ENCODE results near the gene NEUROD4. TPM values are rescaled to one million over a fixed set of nuclear protein-coding genes. Genes with fewer than 3 reads are reported as not detected.

The NEUROD4 gene
- total and polyA plus RNA-seq, 8 donors, result not detected

DNA sequence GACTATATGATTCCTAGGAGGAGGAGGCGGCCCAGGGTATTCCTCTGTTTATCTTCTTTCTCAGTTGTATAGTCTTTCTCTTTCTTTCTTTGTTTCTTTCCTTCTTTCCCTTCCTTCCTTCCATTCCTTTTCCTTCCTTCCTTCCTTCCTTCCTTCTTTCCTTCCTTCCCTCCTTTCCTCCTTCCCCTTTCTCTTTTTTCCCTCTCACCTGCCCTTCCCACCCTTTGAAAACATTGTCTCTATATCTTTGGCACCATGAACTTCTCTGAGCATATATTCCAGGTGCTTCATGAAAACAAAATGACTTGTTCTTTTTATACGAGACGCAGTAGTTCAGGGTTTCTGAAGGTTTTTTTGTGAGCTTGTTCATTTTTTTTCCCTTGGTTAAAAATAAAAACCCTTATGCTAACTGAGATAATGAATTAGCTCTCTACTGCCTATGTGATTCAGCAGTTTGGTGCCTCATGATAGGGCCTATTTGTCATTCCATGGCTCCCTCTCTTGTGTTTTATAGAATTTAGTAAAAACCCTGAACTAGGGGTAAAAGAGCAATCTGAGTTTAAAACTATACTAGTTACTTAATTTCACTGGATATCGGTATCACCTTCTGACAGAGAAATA is 32.1 kb upstream of the NEUROD4 start:
- no peak for DNase-seq
- 57 to 88% (median 82%) methylated on average over 4 of the region's 4 CpGs for WGBS, 5 donors
- no peak overlapping the region for H3K27ac ChIP-seq
- H3K27me3 ChIP-seq, result no peaks in the 10 kb centered on the region
- H3K36me3 ChIP-seq, result no peaks in the 10 kb centered on the region
- no peak overlapping the region for H3K4me3 ChIP-seq
- H3K4me1 ChIP-seq, result no peaks in the 10 kb centered on the region
- no peaks in the 10 kb centered on the region for H3K9me3 ChIP-seq
- intact Hi-C loops (cut with DNase I; ENCODE audit: low total_unique reads), result no loop called here
- TF ChIP-seq POLR2A (IDR thresholded peaks at IDR 0.05) (no peak), EP300 (IDR thresholded peaks at IDR 0.05) (no peak), POLR2AphosphoS5 (IDR thresholded peaks at IDR 0.05) (no peak)
- TF ChIP-seq, protein P1, sequence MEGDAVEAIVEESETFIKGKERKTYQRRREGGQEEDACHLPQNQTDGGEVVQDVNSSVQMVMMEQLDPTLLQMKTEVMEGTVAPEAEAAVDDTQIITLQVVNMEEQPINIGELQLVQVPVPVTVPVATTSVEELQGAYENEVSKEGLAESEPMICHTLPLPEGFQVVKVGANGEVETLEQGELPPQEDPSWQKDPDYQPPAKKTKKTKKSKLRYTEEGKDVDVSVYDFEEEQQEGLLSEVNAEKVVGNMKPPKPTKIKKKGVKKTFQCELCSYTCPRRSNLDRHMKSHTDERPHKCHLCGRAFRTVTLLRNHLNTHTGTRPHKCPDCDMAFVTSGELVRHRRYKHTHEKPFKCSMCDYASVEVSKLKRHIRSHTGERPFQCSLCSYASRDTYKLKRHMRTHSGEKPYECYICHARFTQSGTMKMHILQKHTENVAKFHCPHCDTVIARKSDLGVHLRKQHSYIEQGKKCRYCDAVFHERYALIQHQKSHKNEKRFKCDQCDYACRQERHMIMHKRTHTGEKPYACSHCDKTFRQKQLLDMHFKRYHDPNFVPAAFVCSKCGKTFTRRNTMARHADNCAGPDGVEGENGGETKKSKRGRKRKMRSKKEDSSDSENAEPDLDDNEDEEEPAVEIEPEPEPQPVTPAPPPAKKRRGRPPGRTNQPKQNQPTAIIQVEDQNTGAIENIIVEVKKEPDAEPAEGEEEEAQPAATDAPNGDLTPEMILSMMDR (IDR thresholded peaks at IDR 0.05), result no peak

DNA sequence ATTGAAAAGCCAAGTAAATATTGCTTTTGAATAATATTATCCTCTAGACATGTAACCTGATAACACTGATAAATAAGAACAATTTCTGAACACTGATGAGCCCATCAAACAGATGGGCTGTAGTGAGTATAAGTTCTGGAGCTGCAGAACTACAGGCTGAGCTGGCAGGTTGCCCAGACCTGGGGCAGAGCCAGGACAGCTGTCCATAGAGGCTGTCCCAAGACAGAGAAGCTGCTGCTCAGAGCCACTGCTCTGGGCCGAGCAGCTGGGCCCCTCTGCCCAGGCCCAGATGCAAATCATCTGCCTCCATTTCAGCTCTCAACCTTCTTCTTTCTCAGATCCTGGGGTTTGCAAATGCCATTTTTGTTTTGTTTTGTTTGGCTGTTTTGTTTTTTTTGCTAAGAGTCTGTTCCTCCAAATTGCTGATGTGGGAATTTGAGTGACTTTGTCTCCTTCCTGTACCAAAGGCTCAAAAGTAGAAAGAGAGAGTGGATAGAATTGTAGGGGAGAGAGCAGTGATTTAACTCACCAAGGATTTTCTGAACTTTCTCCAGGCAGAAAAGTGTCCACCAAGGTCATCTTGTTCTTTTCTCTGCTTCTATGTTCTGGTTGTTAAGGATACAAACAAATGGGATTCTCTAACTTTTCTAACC is 31.2 kb upstream of the NEUROD4 start:
- peak; percentile 71 to 74 for DNase-seq
- H3K36me3 ChIP-seq, result no peaks in the 10 kb centered on the region
- peak overlapping the region in 1 of 5 donors; percentile 14 for H3K27ac ChIP-seq

DNA sequence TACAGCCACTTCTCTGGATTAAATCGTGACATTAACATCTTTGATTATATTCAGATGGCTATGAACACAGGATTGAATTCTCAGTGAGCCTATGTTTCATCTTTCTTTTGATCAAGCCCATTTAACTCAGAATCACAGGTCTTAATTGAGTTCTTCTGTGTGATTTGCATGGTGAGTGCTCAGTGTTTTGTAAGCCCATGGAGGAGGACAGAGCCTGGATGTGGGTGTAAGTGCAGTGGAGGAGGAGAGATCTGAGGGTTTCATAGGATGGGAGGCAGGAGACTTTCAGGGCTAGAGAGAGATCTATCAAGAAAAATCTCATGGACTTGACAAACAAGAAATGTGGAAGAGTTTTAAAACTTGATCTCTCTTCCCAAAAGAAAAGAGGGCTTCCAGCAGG is 29.9 kb upstream of the NEUROD4 start:
- Histone ChIP-seq H3K27me3 (no peaks in the 10 kb centered on the region), H3K4me3 (no peak overlapping the region), H3K27ac (no peak overlapping the region), H3K36me3 (no peaks in the 10 kb centered on the region), H3K4me1 (no peaks in the 10 kb centered on the region), H3K9me3 (no peaks in the 10 kb centered on the region)
- intact Hi-C loops (cut with DNase I; ENCODE audit: low total_unique reads), result loop anchor here (5.0 kb wide), 1 partner anchor 82 kb away; no protein-coding TSS in a partner anchor
- 66 to 84% (median 69%) methylated on average over 1 of the region's 1 CpG for WGBS, 5 donors
- TF ChIP-seq POLR2A (IDR thresholded peaks at IDR 0.05) (no peak), EP300 (IDR thresholded peaks at IDR 0.05) (no peak), POLR2AphosphoS5 (IDR thresholded peaks at IDR 0.05) (no peak)
- TF ChIP-seq, protein P1 (IDR thresholded peaks at IDR 0.05), result no peak
- no peak for DNase-seq

More for the DNA sequence above, 31.2 kb upstream of the NEUROD4 start:
- no peaks in the 10 kb centered on the region for H3K4me1 ChIP-seq
- 6 to 37% (median 21%) methylated on average over 1 of the region's 1 CpG for WGBS, 5 donors
- intact Hi-C loops (cut with DNase I; ENCODE audit: low total_unique reads), result no loop called here
- H3K4me3 ChIP-seq, result no peak overlapping the region
- TF ChIP-seq POLR2AphosphoS5 (IDR thresholded peaks at IDR 0.05), result no peak
- TF ChIP-seq, protein P1 (IDR thresholded peaks at IDR 0.05), result no peak
- no peak for TF ChIP-seq POLR2A (IDR thresholded peaks at IDR 0.05)
- no peak for TF ChIP-seq EP300 (IDR thresholded peaks at IDR 0.05)
- no peaks in the 10 kb centered on the region for H3K27me3 ChIP-seq
- H3K9me3 ChIP-seq, result no peaks in the 10 kb centered on the region

DNA sequence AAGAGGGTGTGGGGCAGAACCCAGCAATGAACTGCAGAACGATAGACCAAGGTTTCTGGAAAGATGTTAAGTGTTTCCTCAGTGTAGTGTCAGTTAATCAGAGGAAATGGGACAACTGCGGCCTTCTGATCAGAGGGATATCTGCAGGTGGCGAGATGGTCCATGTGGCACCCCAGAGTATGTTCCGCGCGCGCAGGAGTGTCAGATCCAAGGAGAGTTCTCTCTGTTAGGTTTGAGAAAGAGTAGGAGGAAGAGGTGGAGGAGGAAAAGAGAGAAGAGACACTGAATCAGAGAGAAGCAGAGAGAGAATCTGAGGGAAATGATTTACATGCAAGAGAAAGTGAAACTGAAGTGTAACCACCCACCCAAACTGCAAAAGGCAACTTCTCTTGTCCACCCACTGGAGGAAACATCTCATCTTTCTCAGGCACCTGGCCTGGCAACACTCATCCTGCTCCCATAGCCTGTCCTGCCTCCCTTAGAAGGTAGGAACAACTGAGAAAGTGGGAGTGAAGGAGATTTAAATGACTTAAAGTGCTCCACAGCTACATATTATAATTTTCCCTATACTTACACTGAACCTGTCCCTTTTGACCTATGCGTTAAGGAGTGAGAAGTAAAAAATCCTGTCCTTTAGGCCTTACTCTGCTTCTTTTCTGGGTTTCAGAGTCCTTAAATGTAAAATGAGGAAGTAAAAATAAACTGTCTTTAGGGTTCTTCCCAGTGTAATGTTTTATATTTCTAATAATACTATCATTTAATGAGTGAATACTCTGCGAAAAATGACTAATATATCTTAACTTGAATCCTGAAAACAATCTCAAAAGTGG is 28.4 kb upstream of the NEUROD4 start:
- intact Hi-C loops (cut with DNase I; ENCODE audit: low total_unique reads), result loop anchor here (5.0 kb wide), 1 partner anchor 81 kb away; no protein-coding TSS in a partner anchor
- Histone ChIP-seq H3K27ac (no peak overlapping the region), H3K4me3 (no peak overlapping the region), H3K9me3 (no peaks in the 10 kb centered on the region), H3K36me3 (no peaks in the 10 kb centered on the region), H3K27me3 (peaks cover 0 to 3% (median 0%) of the 10 kb centered on the region in 3 donors), H3K4me1 (no peaks in the 10 kb centered on the region)
- peak in 1 of 2 donors; percentile 29 for DNase-seq
- TF ChIP-seq, protein P1 (IDR thresholded peaks at IDR 0.05), result no peak
- no peak for TF ChIP-seq POLR2AphosphoS5 (IDR thresholded peaks at IDR 0.05)
- TF ChIP-seq EP300 (IDR thresholded peaks at IDR 0.05), result no peak
- no peak for TF ChIP-seq POLR2A (IDR thresholded peaks at IDR 0.05)
- 81 to 90% (median 84%) methylated on average over 9 of the region's 9 CpGs for WGBS, 5 donors
